ENCODE measurements around the gene RNF151. TPM values are rescaled to one million over a fixed set of nuclear protein-coding genes. Genes with fewer than 3 reads are reported as not detected.

RNF151 gene
- total and polyA plus RNA-seq, 2 of the 13 experiments (the other 11 are each of a cell fraction or from before 2014, with no cell fraction given), result not detected

DNA sequence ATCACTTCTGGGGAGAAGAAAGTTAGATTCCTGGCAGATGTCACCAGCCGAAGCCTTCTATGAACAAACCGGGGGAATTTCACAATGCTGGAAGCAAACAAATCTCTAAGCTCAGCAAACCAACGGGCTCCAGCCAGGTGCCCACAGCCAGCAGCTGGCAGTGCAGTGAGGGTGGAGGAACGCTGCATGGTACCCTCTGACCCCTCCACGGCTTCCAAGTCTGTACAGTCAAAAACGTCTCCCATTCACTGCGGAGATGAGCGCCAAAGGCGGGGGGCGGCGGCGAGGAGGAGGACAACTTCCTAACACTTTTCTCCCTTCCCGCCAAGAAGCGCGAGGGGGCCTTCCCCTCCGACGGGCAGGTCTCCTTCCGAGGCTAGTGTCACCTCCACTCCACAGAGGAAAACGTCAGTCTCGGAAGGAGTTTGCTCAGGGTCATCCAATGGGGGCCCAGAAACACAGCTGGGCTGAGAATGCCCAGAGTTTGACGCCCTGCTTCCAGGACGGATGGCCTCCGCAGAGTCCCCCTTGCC is 42.0 kb downstream of the RNF151 start (continued):
- TF ChIP-seq ZNF562 (CRISPR knock-in tag; IDR thresholded peaks at IDR 0.05; ENCODE audit: borderline replicate concordance), result no peak
- no peak for TF ChIP-seq EED (CRISPR knock-in tag; IDR thresholded peaks at IDR 0.05)
- 0 out of 2 replicates have a peak, but pooled peaks have one; percentile 31 for TF ChIP-seq MLLT10 (CRISPR knock-in tag; IDR thresholded peaks at IDR 0.05)
- TF ChIP-seq MIER2 (CRISPR knock-in tag; IDR thresholded peaks at IDR 0.05), result no peak
- no peak for TF ChIP-seq PAWR (CRISPR knock-in tag; IDR thresholded peaks at IDR 0.05; ENCODE audit: borderline replicate concordance)
- no peak for TF ChIP-seq CBX5 (CRISPR knock-in tag; IDR thresholded peaks at IDR 0.05; ENCODE audit: borderline replicate concordance)
- no peak for TF ChIP-seq MAF1 (CRISPR knock-in tag; IDR thresholded peaks at IDR 0.05; ENCODE audit: borderline replicate concordance)
- TF ChIP-seq, protein P1, sequence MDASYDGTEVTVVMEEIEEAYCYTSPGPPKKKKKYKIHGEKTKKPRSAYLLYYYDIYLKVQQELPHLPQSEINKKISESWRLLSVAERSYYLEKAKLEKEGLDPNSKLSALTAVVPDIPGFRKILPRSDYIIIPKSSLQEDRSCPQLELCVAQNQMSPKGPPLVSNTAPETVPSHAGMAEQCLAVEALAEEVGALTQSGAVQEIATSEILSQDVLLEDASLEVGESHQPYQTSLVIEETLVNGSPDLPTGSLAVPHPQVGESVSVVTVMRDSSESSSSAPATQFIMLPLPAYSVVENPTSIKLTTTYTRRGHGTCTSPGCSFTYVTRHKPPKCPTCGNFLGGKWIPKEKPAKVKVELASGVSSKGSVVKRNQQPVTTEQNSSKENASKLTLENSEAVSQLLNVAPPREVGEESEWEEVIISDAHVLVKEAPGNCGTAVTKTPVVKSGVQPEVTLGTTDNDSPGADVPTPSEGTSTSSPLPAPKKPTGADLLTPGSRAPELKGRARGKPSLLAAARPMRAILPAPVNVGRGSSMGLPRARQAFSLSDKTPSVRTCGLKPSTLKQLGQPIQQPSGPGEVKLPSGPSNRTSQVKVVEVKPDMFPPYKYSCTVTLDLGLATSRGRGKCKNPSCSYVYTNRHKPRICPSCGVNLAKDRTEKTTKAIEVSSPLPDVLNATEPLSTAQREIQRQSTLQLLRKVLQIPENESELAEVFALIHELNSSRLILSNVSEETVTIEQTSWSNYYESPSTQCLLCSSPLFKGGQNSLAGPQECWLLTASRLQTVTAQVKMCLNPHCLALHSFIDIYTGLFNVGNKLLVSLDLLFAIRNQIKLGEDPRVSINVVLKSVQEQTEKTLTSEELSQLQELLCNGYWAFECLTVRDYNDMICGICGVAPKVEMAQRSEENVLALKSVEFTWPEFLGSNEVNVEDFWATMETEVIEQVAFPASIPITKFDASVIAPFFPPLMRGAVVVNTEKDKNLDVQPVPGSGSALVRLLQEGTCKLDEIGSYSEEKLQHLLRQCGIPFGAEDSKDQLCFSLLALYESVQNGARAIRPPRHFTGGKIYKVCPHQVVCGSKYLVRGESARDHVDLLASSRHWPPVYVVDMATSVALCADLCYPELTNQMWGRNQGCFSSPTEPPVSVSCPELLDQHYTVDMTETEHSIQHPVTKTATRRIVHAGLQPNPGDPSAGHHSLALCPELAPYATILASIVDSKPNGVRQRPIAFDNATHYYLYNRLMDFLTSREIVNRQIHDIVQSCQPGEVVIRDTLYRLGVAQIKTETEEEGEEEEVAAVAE (CRISPR knock-in tag; IDR thresholded peaks at IDR 0.05; ENCODE audit: borderline replicate concordance), result no peak
- no peak for TF ChIP-seq MTF1 (CRISPR knock-in tag; IDR thresholded peaks at IDR 0.05)
- TF ChIP-seq, protein P2, sequence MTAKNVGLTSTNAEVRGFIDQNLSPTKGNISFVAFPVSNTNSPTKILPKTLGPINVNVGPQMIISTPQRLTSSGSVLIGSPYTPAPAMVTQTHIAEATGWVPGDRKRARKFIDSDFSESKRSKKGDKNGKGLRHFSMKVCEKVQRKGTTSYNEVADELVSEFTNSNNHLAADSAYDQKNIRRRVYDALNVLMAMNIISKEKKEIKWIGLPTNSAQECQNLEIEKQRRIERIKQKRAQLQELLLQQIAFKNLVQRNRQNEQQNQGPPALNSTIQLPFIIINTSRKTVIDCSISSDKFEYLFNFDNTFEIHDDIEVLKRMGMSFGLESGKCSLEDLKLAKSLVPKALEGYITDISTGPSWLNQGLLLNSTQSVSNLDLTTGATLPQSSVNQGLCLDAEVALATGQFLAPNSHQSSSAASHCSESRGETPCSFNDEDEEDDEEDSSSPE (CRISPR knock-in tag; IDR thresholded peaks at IDR 0.05), result peak; percentile 26; the same call in 1 of the 2 replicates
- TF ChIP-seq FOXM1 (CRISPR knock-in tag; IDR thresholded peaks at IDR 0.05), result no peak
- TF ChIP-seq ZNF136 (CRISPR knock-in tag; IDR thresholded peaks at IDR 0.05; ENCODE audit: low read depth), result no peak
- TF ChIP-seq NFYB (CRISPR knock-in tag; IDR thresholded peaks at IDR 0.05), result no peak
- TF ChIP-seq ZFAT (CRISPR knock-in tag; conservative IDR thresholded peaks at IDR 0.05), result no peak
- no peak for TF ChIP-seq ZNF773 (CRISPR knock-in tag; IDR thresholded peaks at IDR 0.05; ENCODE audit: borderline replicate concordance)
- no peak for TF ChIP-seq ZNF768 (CRISPR knock-in tag; IDR thresholded peaks at IDR 0.05)
- no peak for TF ChIP-seq KLF6 (CRISPR knock-in tag; IDR thresholded peaks at IDR 0.05)
- no peak for TF ChIP-seq ZNF589 (CRISPR knock-in tag; conservative IDR thresholded peaks at IDR 0.05)
- TF ChIP-seq SOX6 (IDR thresholded peaks at IDR 0.05), result no peak
- no peak for TF ChIP-seq SOX6 (CRISPR knock-in tag; IDR thresholded peaks at IDR 0.05)
- TF ChIP-seq MAFK (conservative IDR thresholded peaks at IDR 0.05 in 1 of 2, IDR thresholded peaks at IDR 0.05 in 1 of 2; ENCODE audit: low read length in 2 of 2), result no peak
- TF ChIP-seq HNRNPL (IDR thresholded peaks at IDR 0.05; ENCODE audit: low read depth, low read length), result peak; percentile 90
- no peak for TF ChIP-seq MED8 (CRISPR knock-in tag; IDR thresholded peaks at IDR 0.05; ENCODE audit: insufficient replicate concordance)
- no peak for TF ChIP-seq MEF2D (CRISPR knock-in tag; IDR thresholded peaks at IDR 0.05)
- TF ChIP-seq NFIB (CRISPR knock-in tag; IDR thresholded peaks at IDR 0.05; ENCODE audit: borderline replicate concordance), result no peak
- TF ChIP-seq GLI4 (CRISPR knock-in tag; IDR thresholded peaks at IDR 0.05; ENCODE audit: borderline replicate concordance), result no peak
- TF ChIP-seq ZNF598 (CRISPR knock-in tag; IDR thresholded peaks at IDR 0.05; ENCODE audit: borderline replicate concordance), result no peak
- no peak for TF ChIP-seq ZNF83 (CRISPR knock-in tag; IDR thresholded peaks at IDR 0.05; ENCODE audit: borderline replicate concordance)

All from HepG2 (cell line).